ENCODE measurements around the gene BACH2. TPM values are rescaled to one million over a fixed set of nuclear protein-coding genes. Genes with fewer than 3 reads are reported as not detected.
A peak's percentile ranks its signal among the peaks of the same experiment; 100 is the strongest.

The BACH2 gene
- total and polyA plus RNA-seq, 9 of the 15 experiments (the other 6 are each of a cell fraction or from before 2014, with no cell fraction given) = 0.06 to 3.1 (median 0.59) TPM

DNA sequence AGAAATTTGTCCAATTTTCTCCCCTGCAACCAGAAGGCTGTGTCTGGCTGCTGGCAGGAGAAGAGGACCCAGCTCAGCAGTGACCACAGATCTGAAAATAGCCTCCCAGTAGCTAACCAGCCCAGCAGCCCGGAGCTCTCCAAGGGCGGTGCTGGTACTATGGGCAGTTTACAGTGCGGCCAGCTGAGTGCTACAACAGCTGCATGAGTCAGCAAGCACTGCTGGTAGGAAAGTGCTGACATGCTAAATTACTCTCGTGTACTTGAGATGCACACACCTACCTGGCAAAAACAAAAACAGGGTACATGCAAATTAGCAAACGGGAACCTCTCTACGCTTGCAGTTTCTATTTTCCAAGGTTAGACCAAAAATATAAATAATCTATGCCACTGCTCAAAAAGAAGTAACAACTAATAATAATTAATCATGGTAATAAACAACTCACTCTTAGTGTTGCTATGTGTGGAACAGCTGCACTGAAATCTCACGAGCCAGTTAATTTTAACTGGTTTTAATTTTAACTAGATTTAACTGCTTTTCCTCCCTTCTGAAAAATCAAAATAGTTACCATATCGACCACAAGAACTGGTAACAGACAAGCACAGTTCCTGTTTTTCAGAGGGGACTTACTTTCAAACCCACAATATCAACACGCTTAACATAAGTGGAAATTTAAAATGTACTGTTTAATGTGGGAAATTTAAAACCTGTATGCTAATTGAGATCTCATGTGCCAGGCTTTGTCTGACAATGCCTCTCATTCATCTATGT lies 10.8 kb downstream of the BACH2 start (continued):
- TF ChIP-seq, protein P1, sequence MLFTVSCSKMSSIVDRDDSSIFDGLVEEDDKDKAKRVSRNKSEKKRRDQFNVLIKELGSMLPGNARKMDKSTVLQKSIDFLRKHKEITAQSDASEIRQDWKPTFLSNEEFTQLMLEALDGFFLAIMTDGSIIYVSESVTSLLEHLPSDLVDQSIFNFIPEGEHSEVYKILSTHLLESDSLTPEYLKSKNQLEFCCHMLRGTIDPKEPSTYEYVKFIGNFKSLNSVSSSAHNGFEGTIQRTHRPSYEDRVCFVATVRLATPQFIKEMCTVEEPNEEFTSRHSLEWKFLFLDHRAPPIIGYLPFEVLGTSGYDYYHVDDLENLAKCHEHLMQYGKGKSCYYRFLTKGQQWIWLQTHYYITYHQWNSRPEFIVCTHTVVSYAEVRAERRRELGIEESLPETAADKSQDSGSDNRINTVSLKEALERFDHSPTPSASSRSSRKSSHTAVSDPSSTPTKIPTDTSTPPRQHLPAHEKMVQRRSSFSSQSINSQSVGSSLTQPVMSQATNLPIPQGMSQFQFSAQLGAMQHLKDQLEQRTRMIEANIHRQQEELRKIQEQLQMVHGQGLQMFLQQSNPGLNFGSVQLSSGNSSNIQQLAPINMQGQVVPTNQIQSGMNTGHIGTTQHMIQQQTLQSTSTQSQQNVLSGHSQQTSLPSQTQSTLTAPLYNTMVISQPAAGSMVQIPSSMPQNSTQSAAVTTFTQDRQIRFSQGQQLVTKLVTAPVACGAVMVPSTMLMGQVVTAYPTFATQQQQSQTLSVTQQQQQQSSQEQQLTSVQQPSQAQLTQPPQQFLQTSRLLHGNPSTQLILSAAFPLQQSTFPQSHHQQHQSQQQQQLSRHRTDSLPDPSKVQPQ (CRISPR knock-in tag; IDR thresholded peaks at IDR 0.05; ENCODE audit: borderline replicate concordance) = no peak
- TF ChIP-seq SAP30 (IDR thresholded peaks at IDR 0.05; ENCODE audit: borderline replicate concordance, insufficient read depth, low read depth, low read length, poor library complexity, severe bottlenecking) (no peak), CREM (IDR thresholded peaks at IDR 0.05; ENCODE audit: low read depth) (peak; percentile 38), TCF7L2 (IDR thresholded peaks at IDR 0.05; ENCODE audit: low read depth, low read length) (no peak), ZNF77 (CRISPR knock-in tag; IDR thresholded peaks at IDR 0.05) (no peak), TCF7 (IDR thresholded peaks at IDR 0.05; ENCODE audit: borderline replicate concordance) (no peak), TARDBP (IDR thresholded peaks at IDR 0.05) (no peak)
- TF ChIP-seq, protein P2, sequence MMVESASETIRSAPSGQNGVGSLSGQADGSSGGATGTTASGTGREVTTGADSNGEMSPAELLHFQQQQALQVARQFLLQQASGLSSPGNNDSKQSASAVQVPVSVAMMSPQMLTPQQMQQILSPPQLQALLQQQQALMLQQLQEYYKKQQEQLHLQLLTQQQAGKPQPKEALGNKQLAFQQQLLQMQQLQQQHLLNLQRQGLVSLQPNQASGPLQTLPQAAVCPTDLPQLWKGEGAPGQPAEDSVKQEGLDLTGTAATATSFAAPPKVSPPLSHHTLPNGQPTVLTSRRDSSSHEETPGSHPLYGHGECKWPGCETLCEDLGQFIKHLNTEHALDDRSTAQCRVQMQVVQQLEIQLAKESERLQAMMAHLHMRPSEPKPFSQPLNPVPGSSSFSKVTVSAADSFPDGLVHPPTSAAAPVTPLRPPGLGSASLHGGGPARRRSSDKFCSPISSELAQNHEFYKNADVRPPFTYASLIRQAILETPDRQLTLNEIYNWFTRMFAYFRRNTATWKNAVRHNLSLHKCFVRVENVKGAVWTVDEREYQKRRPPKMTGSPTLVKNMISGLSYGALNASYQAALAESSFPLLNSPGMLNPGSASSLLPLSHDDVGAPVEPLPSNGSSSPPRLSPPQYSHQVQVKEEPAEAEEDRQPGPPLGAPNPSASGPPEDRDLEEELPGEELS (CRISPR knock-in tag; IDR thresholded peaks at IDR 0.05; ENCODE audit: borderline replicate concordance) = 0 out of 2 replicates have a peak, but pooled peaks have one; percentile 47
- TF ChIP-seq, protein P3, sequence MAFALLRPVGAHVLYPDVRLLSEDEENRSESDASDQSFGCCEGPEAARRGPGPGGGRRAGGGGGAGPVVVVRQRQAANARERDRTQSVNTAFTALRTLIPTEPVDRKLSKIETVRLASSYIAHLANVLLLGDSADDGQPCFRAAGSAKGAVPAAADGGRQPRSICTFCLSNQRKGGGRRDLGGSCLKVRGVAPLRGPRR (CRISPR knock-in tag; IDR thresholded peaks at IDR 0.05) = no peak
- TF ChIP-seq, protein P4, sequence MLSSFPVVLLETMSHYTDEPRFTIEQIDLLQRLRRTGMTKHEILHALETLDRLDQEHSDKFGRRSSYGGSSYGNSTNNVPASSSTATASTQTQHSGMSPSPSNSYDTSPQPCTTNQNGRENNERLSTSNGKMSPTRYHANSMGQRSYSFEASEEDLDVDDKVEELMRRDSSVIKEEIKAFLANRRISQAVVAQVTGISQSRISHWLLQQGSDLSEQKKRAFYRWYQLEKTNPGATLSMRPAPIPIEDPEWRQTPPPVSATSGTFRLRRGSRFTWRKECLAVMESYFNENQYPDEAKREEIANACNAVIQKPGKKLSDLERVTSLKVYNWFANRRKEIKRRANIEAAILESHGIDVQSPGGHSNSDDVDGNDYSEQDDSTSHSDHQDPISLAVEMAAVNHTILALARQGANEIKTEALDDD (IDR thresholded peaks at IDR 0.05) = peak; percentile 91
- TF ChIP-seq, protein P5, sequence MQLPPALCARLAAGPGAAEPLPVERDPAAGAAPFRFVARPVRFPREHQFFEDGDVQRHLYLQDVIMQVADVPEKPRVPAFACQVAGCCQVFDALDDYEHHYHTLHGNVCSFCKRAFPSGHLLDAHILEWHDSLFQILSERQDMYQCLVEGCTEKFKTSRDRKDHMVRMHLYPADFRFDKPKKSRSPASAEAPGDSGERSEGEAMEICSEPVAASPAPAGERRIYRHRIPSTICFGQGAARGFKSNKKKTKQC (CRISPR knock-in tag; IDR thresholded peaks at IDR 0.05) = peak; percentile 58; the same call in 1 of the 2 replicates
- TF ChIP-seq, protein P6, sequence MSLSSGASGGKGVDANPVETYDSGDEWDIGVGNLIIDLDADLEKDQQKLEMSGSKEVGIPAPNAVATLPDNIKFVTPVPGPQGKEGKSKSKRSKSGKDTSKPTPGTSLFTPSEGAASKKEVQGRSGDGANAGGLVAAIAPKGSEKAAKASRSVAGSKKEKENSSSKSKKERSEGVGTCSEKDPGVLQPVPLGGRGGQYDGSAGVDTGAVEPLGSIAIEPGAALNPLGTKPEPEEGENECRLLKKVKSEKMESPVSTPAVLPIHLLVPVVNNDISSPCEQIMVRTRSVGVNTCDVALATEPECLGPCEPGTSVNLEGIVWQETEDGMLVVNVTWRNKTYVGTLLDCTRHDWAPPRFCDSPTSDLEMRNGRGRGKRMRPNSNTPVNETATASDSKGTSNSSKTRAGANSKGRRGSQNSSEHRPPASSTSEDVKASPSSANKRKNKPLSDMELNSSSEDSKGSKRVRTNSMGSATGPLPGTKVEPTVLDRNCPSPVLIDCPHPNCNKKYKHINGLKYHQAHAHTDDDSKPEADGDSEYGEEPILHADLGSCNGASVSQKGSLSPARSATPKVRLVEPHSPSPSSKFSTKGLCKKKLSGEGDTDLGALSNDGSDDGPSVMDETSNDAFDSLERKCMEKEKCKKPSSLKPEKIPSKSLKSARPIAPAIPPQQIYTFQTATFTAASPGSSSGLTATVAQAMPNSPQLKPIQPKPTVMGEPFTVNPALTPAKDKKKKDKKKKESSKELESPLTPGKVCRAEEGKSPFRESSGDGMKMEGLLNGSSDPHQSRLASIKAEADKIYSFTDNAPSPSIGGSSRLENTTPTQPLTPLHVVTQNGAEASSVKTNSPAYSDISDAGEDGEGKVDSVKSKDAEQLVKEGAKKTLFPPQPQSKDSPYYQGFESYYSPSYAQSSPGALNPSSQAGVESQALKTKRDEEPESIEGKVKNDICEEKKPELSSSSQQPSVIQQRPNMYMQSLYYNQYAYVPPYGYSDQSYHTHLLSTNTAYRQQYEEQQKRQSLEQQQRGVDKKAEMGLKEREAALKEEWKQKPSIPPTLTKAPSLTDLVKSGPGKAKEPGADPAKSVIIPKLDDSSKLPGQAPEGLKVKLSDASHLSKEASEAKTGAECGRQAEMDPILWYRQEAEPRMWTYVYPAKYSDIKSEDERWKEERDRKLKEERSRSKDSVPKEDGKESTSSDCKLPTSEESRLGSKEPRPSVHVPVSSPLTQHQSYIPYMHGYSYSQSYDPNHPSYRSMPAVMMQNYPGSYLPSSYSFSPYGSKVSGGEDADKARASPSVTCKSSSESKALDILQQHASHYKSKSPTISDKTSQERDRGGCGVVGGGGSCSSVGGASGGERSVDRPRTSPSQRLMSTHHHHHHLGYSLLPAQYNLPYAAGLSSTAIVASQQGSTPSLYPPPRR (CRISPR knock-in tag; IDR thresholded peaks at IDR 0.05; ENCODE audit: borderline replicate concordance) = no peak
- TF ChIP-seq, protein P7, sequence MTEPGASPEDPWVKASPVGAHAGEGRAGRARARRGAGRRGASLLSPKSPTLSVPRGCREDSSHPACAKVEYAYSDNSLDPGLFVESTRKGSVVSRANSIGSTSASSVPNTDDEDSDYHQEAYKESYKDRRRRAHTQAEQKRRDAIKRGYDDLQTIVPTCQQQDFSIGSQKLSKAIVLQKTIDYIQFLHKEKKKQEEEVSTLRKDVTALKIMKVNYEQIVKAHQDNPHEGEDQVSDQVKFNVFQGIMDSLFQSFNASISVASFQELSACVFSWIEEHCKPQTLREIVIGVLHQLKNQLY (CRISPR knock-in tag; conservative IDR thresholded peaks at IDR 0.05) = 0 out of 4 replicates have a peak, but pooled peaks of 1 of the 2 experiments have one; percentile 32

All from K562 (cell line).